ENCODE results near the gene ZC3H13.

- TF ChIP-seq, protein P1, sequence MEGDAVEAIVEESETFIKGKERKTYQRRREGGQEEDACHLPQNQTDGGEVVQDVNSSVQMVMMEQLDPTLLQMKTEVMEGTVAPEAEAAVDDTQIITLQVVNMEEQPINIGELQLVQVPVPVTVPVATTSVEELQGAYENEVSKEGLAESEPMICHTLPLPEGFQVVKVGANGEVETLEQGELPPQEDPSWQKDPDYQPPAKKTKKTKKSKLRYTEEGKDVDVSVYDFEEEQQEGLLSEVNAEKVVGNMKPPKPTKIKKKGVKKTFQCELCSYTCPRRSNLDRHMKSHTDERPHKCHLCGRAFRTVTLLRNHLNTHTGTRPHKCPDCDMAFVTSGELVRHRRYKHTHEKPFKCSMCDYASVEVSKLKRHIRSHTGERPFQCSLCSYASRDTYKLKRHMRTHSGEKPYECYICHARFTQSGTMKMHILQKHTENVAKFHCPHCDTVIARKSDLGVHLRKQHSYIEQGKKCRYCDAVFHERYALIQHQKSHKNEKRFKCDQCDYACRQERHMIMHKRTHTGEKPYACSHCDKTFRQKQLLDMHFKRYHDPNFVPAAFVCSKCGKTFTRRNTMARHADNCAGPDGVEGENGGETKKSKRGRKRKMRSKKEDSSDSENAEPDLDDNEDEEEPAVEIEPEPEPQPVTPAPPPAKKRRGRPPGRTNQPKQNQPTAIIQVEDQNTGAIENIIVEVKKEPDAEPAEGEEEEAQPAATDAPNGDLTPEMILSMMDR (IDR thresholded peaks at IDR 0.05; ENCODE audit: insufficient read depth, low read length) = no peak
- TF ChIP-seq, protein P2, sequence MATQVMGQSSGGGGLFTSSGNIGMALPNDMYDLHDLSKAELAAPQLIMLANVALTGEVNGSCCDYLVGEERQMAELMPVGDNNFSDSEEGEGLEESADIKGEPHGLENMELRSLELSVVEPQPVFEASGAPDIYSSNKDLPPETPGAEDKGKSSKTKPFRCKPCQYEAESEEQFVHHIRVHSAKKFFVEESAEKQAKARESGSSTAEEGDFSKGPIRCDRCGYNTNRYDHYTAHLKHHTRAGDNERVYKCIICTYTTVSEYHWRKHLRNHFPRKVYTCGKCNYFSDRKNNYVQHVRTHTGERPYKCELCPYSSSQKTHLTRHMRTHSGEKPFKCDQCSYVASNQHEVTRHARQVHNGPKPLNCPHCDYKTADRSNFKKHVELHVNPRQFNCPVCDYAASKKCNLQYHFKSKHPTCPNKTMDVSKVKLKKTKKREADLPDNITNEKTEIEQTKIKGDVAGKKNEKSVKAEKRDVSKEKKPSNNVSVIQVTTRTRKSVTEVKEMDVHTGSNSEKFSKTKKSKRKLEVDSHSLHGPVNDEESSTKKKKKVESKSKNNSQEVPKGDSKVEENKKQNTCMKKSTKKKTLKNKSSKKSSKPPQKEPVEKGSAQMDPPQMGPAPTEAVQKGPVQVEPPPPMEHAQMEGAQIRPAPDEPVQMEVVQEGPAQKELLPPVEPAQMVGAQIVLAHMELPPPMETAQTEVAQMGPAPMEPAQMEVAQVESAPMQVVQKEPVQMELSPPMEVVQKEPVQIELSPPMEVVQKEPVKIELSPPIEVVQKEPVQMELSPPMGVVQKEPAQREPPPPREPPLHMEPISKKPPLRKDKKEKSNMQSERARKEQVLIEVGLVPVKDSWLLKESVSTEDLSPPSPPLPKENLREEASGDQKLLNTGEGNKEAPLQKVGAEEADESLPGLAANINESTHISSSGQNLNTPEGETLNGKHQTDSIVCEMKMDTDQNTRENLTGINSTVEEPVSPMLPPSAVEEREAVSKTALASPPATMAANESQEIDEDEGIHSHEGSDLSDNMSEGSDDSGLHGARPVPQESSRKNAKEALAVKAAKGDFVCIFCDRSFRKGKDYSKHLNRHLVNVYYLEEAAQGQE (IDR thresholded peaks at IDR 0.05; ENCODE audit: insufficient replicate concordance, low read depth) = no peak
Measured at GRCh38 chr13:46025157-46025556, 27.4 kb downstream of the ZC3H13 start.
